Measurements from ENCODE around the gene OR4D2. TPM values are rescaled to one million over a fixed set of nuclear protein-coding genes. Genes with fewer than 3 reads are reported as not detected.

Gene OR4D2
- total RNA-seq, 2 experiments from 2014 or later = not detected

DNA sequence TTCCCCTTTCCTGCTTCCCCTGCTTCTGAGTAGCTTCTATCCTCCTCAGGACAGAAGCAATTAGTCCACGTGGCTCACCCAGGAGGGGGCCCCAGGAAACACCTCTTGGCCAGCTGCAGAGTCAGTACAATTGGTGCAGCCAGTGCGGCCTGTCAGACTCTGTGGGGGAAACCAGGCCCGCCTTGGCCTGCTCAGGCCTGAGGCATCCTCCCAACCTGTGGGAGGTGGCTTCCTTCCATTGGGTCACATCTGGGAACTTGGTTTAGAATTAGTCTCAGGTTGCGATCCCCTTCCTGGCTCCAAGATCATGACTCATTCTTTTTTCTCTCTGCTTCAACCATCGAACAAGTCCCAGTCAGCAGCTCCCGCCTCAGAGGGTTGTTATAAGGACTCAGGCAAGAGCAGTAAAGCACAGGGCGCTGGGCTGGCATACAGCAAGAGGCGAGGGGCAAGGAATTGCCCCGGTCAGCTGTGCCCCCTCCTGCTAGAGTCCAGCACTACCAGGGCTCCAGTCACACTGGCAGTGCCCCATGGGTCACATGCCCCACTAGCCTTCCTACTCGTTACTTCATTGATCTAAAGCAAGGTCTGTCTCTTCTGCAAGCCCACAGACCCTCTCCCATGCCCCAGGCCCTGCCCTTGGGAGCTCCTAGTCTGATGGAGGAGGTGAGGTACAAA lies 17.7 kb downstream of the OR4D2 start:
- H3K36me3 Mint-ChIP-seq (ENCODE audit: low read depth) = no peaks in the 10 kb centered on the region
- ChIA-PET POLR2A (no interaction called here), CTCF (interaction anchor here (0.7 kb wide), 1 partner anchor 217 kb away, joined by 3 read pairs; no protein-coding TSS in a partner anchor)
- no peak for DNase-seq
- Histone ChIP-seq H3K36me3 (ENCODE audit: insufficient read depth, low read length) (no peaks in the 10 kb centered on the region), H3K9me3 (ENCODE audit: control insufficient read depth in 1 of 2, insufficient read depth in 1 of 2, low read length in 2 of 2) (no peaks in the 10 kb centered on the region), H3K27me3 (ENCODE audit: control insufficient read depth in 1 of 2, insufficient read depth in 2 of 2, low read length in 2 of 2) (no peaks in the 10 kb centered on the region), H3K4me3 (ENCODE audit: low read length) (no peak overlapping the region), H3K27ac (ENCODE audit: low read depth in 1 of 2, low read length in 2 of 2) (no peak overlapping the region), H3K4me1 (ENCODE audit: insufficient read depth, low read length) (no peaks in the 10 kb centered on the region)
- no peaks in the 10 kb centered on the region for H3K4me1 Mint-ChIP-seq (ENCODE audit: low read depth)
- no peaks in the 10 kb centered on the region for H3K9me3 Mint-ChIP-seq
- intact Hi-C loops (cut with DNase I, micrococcal nuclease) = no loop called here
- TF ChIP-seq, protein P1, sequence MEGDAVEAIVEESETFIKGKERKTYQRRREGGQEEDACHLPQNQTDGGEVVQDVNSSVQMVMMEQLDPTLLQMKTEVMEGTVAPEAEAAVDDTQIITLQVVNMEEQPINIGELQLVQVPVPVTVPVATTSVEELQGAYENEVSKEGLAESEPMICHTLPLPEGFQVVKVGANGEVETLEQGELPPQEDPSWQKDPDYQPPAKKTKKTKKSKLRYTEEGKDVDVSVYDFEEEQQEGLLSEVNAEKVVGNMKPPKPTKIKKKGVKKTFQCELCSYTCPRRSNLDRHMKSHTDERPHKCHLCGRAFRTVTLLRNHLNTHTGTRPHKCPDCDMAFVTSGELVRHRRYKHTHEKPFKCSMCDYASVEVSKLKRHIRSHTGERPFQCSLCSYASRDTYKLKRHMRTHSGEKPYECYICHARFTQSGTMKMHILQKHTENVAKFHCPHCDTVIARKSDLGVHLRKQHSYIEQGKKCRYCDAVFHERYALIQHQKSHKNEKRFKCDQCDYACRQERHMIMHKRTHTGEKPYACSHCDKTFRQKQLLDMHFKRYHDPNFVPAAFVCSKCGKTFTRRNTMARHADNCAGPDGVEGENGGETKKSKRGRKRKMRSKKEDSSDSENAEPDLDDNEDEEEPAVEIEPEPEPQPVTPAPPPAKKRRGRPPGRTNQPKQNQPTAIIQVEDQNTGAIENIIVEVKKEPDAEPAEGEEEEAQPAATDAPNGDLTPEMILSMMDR (IDR thresholded peaks at IDR 0.05) = no peak
- H3K27me3 Mint-ChIP-seq = peaks cover 4% of the 10 kb centered on the region
- H3K27ac Mint-ChIP-seq = no peak overlapping the region
- ATAC-seq (ENCODE audit: poor library complexity) = no peak
- H3K4me3 Mint-ChIP-seq = no peak overlapping the region

DNA sequence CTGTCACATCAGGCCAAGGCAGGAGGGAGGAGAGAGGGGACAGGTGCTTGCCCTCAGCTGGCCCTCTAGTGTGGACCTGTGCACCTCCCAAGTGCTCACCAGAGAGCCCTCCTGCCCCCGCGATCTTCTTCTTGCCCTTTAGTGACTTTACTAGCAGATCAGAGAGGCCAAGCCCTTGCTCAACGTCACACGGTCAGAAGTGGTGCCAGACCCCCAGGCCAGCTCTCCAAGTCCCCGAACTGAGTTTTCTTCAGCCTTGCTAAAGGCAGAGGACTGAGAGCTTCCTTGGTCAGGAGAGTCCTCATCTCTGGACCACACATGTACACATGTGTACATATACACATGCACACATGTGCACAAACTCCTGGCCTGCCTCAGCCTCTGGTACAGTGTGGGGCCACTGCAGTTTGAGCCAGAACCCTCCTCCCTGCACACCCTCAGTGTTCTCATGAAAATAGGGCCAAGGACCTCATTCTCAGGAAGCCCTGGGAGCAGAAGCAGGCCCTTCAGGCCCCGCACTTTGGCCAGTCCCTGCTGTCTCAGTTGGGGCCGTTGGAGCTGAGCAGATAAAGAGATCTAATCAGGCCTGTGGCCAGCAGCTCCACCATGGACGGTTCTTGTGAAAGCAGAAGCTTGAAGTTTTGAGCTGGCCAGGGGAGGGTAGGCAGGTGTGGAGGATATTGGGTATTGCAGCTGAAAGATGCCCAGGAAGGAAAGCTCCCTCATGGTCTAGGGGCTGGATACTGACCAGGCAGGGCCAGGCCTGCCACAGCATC lies 18.4 kb downstream of the OR4D2 start:
- Histone ChIP-seq H3K4me3 (ENCODE audit: low read length) (no peak overlapping the region), H3K27ac (ENCODE audit: low read depth in 1 of 2, low read length in 2 of 2) (no peak overlapping the region), H3K4me1 (ENCODE audit: insufficient read depth, low read length) (no peaks in the 10 kb centered on the region), H3K27me3 (ENCODE audit: control insufficient read depth in 1 of 2, insufficient read depth in 2 of 2, low read length in 2 of 2) (peaks cover 0 to 6% of the 10 kb centered on the region in 2 experiments), H3K9me3 (ENCODE audit: control insufficient read depth in 1 of 2, insufficient read depth in 1 of 2, low read length in 2 of 2) (no peaks in the 10 kb centered on the region), H3K36me3 (ENCODE audit: insufficient read depth, low read length) (no peaks in the 10 kb centered on the region)
- H3K4me3 Mint-ChIP-seq = no peak overlapping the region
- H3K36me3 Mint-ChIP-seq (ENCODE audit: low read depth) = no peaks in the 10 kb centered on the region
- H3K27ac Mint-ChIP-seq = no peak overlapping the region
- no peak for DNase-seq
- no peaks in the 10 kb centered on the region for H3K4me1 Mint-ChIP-seq (ENCODE audit: low read depth)
- ATAC-seq (ENCODE audit: poor library complexity) = no peak
- ChIA-PET CTCF (no interaction called here), POLR2A (no interaction called here)
- intact Hi-C loops (cut with DNase I, micrococcal nuclease) = no loop called here
- TF ChIP-seq, protein P1 (IDR thresholded peaks at IDR 0.05) = no peak
- H3K27me3 Mint-ChIP-seq = peaks cover 4% of the 10 kb centered on the region
- H3K9me3 Mint-ChIP-seq = no peaks in the 10 kb centered on the region

DNA sequence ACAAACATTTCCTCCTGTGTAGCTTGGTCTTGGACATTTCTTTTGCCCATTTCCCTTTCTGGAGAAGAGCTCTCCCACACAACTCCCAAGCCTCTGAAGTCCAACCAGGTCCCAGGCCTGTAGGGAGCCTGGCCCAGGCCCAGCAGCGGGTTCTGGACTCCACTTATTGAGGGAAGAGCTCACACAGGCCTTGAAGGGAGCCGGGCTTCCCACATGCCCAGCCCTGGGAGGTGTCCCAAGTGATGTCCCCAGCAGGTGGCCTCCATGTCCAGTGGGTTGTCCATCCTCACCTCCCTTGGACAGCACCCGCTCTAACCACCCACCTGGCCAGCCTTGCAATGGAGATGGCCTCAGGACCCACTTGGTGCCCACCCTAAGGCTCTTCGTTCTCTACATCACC lies 19.8 kb downstream of the OR4D2 start:
- intact Hi-C loops (cut with DNase I, micrococcal nuclease) = no loop called here
- Histone ChIP-seq H3K4me3 (ENCODE audit: low read length) (no peak overlapping the region), H3K9me3 (ENCODE audit: control insufficient read depth in 1 of 2, insufficient read depth in 1 of 2, low read length in 2 of 2) (no peaks in the 10 kb centered on the region), H3K36me3 (ENCODE audit: insufficient read depth, low read length) (no peaks in the 10 kb centered on the region), H3K4me1 (ENCODE audit: insufficient read depth, low read length) (no peaks in the 10 kb centered on the region), H3K27me3 (ENCODE audit: control insufficient read depth in 1 of 2, insufficient read depth in 2 of 2, low read length in 2 of 2) (peaks cover 3 to 8% of the 10 kb centered on the region in 2 experiments), H3K27ac (ENCODE audit: low read depth in 1 of 2, low read length in 2 of 2) (no peak overlapping the region)
- no peak for DNase-seq
- Mint-ChIP-seq H3K9me3 (no peaks in the 10 kb centered on the region), H3K27ac (no peak overlapping the region), H3K4me3 (no peak overlapping the region), H3K4me1 (ENCODE audit: low read depth) (no peaks in the 10 kb centered on the region), H3K27me3 (peaks cover 4% of the 10 kb centered on the region), H3K36me3 (ENCODE audit: low read depth) (no peaks in the 10 kb centered on the region)
- CTCF ChIA-PET = no interaction called here
- TF ChIP-seq, protein P1 (IDR thresholded peaks at IDR 0.05) = no peak
- no peak for ATAC-seq (ENCODE audit: poor library complexity)
- POLR2A ChIA-PET = no interaction called here
